ENCODE data around the gene MRPL33.

MRPL33 gene

DNA sequence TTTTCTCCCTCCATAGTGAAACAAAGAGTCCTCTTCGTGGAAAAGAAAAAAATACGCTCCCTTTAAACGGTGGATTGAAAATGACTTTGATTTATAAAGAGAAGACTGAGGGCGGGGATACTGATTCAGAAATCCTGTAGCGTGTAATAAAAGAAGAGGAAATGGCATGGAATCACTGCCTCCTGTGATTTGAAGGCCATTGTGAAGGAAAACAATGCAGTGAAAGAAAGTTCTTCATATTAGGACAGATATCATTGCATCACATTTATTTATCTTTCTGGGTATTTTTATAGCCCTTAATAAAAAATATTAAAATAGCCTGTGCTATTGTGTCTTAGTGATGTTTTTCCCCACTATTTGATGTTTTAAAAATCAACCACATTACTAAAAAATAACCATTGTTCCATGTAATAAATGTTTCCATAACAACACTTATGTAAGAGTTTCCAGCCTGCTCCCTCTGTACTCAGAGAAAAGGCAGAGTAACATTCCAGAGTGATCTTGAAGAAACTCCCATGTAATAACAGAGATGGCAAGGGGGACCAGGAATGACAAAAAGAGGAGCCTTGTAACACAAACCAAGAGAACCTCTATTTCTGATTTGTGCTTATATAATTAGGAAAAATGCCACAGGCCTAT lies 8.0 kb downstream of the MRPL33 start:
- DNase-seq = no peak

- no peak for DNase-seq
Observed at GRCh38 chr2:27781496-27781895, 10.0 kb downstream of the MRPL33 start.

- no peak for DNase-seq
Observed at GRCh38 chr2:27782701-27783100, 11.2 kb downstream of the MRPL33 start.

DNA sequence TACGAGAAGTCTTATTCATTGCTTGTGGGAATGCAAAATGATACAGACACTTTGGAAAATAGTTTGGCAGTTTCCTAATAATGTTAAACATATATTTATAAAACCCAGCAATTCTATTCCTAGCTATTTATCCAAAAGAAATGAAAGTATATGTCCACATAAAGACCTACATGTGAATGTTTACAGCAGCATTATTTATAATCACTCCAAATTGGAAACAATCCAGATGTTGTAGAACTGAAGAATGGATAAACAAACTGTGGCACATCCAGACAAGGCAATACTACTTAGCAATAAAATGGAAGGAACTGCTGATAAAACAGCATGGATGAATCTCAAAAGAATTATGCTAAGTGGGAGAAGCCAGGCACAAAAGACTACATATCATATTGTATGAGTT lies 19.3 kb downstream of the MRPL33 start:
- no peak for DNase-seq

DNA sequence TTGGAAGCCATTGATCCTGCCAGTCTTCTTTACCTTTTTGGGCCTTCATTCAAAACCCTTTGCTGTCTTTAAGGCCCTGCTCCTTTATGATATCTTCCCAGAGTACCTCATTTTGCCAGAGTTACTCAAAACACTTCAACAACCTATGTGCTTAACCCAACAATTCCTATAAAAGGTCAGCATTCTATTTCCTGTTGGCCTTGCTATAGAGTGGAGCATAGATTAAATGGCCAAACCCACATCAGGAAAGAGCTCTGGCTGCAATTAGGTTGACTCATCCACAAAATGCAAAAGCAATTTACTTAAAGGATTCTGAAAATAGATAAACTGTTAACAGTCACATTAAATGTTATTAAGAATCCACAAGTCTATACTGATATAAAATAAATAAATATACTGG lies 21.2 kb downstream of the MRPL33 start:
- DNase-seq = no peak

- no peak for DNase-seq
Observed at GRCh38 chr2:27795093-27795834, 23.7 kb downstream of the MRPL33 start.

GRCh38 chr2:27795868-27796277 lies 24.4 kb downstream of the MRPL33 start:
- no peak for DNase-seq

DNA sequence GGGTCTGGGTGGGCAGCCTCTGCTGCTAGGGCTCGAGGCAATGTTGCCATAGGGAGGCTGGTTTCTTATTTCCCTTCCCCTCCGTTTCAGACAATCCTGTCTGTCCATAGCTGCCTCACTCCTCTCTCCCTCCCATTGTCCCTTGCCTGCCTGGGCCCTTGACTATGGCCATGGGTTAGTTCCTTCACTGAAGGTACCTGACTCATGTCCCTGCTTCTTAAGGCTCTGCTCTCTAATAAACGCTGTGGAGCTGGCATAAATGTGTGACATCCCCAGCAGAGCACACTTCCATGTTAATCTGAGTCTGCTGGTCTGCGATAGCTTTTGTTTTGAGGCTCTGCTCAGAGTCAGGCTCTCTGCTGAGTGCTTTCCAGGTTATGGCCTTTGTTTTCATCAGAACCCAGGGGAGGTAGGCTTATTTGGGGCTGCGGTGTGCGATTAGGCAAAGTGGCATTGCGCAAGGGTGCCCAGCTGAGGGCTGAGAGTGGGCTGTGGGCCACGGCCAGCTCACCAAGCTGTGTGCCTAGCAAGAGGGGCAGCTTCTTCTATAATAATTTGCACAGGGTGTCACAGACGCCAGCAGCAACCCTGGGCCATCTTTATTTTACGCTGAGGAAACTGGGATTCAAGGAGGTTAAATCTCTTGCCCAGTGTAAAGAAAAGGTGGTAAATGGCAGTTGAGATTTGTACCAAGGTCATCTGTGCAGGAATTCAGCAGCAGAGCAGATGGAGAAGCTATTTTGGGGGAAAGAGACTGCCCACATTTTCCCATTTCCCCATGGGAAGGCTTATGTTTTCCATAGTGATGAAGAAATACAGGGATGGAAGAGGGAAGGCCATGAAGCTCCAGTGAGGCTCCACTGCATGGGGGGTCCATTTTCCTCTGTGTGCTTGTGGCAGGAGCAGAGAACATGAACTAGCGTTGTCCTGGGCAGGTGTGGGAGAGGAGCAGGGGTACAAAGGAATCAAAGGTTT lies 25.6 kb downstream of the MRPL33 start:
- no peak for DNase-seq

DNA sequence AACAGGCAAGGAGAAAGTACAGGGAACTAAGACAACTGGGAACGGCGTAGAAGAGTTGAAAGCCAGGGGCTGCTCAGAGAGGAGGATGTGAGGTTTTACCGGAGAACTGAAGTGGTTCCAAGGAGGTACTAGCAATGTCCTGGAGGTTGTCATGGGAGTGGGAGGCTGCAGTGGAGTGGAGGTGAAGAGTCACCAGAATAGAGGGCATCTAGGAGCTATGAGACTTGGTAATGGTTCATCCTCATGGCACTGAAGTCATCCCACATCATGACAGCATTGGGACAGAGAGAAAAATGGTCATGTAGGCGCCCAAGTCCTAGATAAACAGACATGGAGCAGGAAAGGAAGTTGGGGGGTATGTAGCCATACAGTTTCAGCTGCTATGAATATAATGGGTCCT lies 26.3 kb downstream of the MRPL33 start:
- no peak for DNase-seq

- no peak for DNase-seq
Observed at GRCh38 chr2:27798486-27798885, 27.0 kb downstream of the MRPL33 start.

DNA sequence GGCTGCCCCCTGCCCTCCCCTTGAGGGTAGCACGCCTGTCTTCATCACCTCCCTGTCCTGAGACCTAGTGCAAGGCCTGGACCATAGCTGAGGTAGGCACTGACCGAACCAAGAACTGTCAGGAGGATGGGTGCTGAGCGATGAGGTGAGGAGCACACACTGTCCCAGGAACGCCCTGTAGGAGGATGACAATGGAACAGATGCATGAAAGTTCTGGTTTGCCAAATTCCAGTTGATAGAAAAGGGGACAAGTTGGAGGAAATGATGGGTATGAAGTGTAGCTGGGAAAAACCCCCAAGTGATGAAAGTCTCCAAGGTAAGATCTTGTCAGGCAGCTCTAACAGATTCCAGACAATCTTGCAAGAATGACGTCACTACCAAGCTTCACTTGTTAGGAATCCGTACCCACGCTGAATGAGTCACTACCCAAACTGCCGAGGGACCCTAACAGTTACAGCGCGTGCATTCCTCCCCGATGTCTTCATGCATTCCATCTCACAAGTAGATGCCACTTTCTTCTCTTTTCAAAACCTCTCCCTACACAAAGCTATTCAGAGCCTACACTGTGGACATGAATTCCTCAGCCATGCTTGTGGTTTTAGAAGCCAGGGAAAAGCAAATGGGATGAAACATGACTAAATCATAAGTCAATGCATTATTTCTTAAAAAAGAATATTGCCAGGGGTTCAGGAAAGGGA lies 27.6 kb downstream of the MRPL33 start:
- DNase-seq = no peak

- no peak for DNase-seq
Observed at GRCh38 chr2:27799646-27800010, 28.1 kb downstream of the MRPL33 start.

DNA sequence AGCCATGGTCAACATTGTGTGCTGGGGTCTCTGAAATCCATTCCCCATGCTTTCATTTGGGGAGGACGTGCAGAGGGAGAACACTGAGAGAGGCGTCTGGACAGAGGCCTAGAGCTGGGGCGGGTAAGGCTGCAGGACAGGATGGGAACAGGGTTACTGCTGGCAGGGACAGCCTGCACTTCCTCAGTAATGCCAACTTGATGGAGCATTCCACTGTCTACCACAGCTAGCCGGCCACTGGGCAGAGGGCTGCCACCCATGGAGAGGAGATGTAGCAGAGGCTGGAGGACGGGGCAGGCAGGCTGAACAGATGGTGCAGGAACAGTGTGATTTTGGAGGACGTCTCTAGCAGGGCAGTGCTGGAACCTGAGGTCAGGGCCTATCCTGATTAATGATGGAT lies 29.3 kb downstream of the MRPL33 start:
- no peak for DNase-seq

DNA sequence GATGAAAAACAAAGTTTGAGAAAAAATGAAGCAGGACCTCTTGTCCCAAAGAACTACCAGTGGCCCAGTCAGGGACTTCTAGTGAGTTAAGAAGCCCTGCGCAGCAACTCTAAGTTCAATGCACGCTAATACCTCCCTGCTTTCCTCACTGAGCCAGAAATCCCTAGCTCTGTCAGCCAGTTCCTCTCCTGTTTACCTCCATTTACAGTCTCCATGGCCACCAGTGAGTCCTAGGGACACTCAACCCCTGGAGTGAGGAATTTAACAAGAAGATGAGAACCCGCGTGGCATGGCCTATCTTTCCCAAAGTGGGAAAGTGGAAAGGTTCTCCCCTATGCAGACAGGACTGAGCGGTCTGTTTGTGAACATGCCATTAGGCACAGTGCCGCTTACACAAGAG lies 31.0 kb downstream of the MRPL33 start:
- no peak for DNase-seq

GRCh38 chr2:27803046-27803445 lies 31.5 kb downstream of the MRPL33 start:
- no peak for DNase-seq

GRCh38 chr2:27804146-27804545 lies 32.6 kb downstream of the MRPL33 start:
- DNase-seq = no peak

DNA sequence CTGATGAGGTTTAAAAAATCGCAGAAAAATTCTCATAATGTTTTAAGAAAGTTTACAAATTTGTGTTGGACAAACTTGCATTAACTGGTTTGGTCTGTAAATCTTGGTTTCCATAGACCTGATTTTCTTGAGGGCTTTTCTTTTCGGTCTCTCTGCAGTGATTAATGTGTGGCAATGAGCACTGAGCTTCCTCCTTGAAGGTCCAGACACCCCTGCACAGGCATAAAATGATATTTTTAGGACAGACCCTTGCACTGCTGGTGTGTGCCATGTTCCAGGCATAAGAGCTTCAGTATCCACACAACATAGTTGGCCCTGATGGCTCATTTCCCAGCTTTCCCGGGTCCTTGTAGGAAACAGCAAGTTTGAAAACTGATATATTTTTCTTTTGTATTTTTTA lies 33.7 kb downstream of the MRPL33 start:
- DNase-seq = no peak

GRCh38 chr2:27806311-27807059 lies 35.0 kb downstream of the MRPL33 start:
- DNase-seq = no peak

DNA sequence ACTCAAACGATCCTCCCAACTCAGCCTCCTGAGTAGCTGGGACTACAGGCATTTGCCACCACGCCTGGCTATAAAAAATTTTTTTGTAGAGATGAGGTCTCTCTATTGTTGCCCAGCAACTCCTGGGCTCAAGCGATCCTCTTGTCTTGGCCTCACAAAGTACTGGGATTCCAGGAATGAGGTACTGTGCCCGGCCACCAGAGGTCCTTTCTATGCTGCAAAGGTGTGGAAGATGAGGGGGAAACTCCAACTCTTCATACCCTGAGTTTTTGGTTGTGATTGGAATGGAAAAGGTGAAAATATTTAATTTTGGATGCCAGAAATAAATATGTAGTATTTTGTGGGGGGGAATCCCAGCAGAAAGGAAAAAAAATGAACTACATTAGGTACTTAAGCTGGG lies 36.0 kb downstream of the MRPL33 start:
- no peak for DNase-seq

DNA sequence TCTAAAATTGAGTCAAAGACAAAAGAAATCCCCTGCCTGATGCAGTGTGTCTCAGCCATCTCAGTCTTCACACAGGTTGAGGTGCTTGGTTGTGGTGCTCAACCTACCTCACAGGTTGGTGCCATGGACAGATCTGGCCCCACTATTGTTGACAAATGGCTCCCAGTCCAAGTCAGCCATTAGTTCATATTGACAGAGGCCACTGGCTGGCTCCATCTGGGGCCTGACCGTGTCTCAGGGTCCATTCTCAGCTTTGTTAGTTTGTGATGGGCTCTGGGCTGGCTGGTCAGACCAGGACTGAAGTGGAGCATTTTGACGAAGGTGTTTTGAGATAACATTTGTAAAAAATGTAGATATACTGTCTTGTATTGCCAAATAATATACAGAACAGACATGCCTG lies 36.9 kb downstream of the MRPL33 start:
- DNase-seq = no peak

DNA sequence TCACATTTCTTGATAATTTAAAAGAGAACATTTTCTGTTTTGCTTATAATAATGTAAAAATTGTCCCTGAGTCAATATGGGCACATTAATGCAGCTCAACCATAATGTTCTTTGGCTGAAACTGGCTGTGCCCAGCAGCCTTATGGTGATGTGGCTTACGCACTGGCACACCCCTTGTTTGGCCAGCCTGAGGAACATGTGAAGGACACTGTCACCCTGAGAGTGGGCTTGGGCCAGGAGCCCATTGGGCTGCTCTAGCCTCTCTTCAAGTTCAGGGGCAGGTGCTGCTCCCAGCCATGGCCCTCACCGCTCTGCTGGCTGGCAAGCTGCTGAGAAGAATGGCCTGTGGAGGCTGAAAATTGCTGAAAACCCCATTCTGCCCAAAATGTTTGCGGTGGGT lies 37.5 kb downstream of the MRPL33 start:
- DNase-seq = no peak

GRCh38 chr2:27809761-27810241 lies 38.3 kb downstream of the MRPL33 start:
- no peak for DNase-seq
